Mesenteric fat pad (tissue), 1 donor: ENCODE results near the gene MYH9. TPM values are rescaled to one million over a fixed set of nuclear protein-coding genes. Genes with fewer than 3 reads are reported as not detected.
"Not testable (repeated sequence)": the region's sequence is repeated elsewhere in the genome, so short reads cannot be mapped to it uniquely, and the experiment has no call there.

Source experiments
- DNase-seq: peaks from one replicate; pipeline ENCODE4 v3.0.0-alpha.2; 2020; ENCODE audit warnings: low spot score
- total RNA-seq: library from RNA; stranded (reverse); fragmentation: NEBNext Ultra II Directional; extraction: Animal tissue kit (Norgen Biotek cat#: 25700); gene quantifications from one replicate; pipeline ENCODE4 v1.2.1, GENCODE V29; 2021
- donor health status: DM: yes; HTN: yes; CAD: no.

The MYH9 gene
- total RNA-seq, 1 donor from 2014 or later: 673 TPM

GRCh38 chr22:36415415-36416168 lies 27.8 kb upstream of the MYH9 start:
- DNase-seq: no peak

- DNase-seq: no peak
These were observed 25.4 kb upstream of the MYH9 start for GRCh38 chr22:36413022-36413775.

GRCh38 chr22:36411589-36412258 lies 24.0 kb upstream of the MYH9 start:
- no peak for DNase-seq

GRCh38 chr22:36409911-36410756 lies 22.4 kb upstream of the MYH9 start:
- no peak for DNase-seq

GRCh38 chr22:36409554-36409910 lies 21.8 kb upstream of the MYH9 start:
- not testable (repeated sequence) for DNase-seq

GRCh38 chr22:36409056-36409455 lies 21.3 kb upstream of the MYH9 start:
- no peak for DNase-seq

- DNase-seq: no peak
These were observed 19.0 kb upstream of the MYH9 start for GRCh38 chr22:36406721-36407120.

- no peak for DNase-seq
These were observed 18.1 kb upstream of the MYH9 start for GRCh38 chr22:36405671-36406538.

GRCh38 chr22:36405221-36405661 lies 17.5 kb upstream of the MYH9 start:
- DNase-seq: no peak

GRCh38 chr22:36404446-36404845 lies 16.7 kb upstream of the MYH9 start:
- no peak for DNase-seq

- DNase-seq: no peak
These were observed 11.7 kb upstream of the MYH9 start for GRCh38 chr22:36399472-36399778.

- no peak for DNase-seq
These were observed 11.1 kb upstream of the MYH9 start for GRCh38 chr22:36398601-36399471.

GRCh38 chr22:36397131-36398093 lies 9.6 kb upstream of the MYH9 start:
- DNase-seq: no peak

- DNase-seq: no peak
These were observed 8.1 kb upstream of the MYH9 start for GRCh38 chr22:36395915-36396314.

- DNase-seq: no peak
These were observed 7.5 kb upstream of the MYH9 start for GRCh38 chr22:36395055-36395849.

GRCh38 chr22:36391638-36392037 lies 3.9 kb upstream of the MYH9 start:
- DNase-seq: no peak

- not testable (repeated sequence) for DNase-seq
These were observed 1.4 kb upstream of the MYH9 start for GRCh38 chr22:36389122-36389521.

- no peak for DNase-seq
These were observed 133 bp downstream of the MYH9 start for GRCh38 chr22:36387709-36387958.
